GM18520 (cell line): ENCODE results near the gene ACD.

Experiments
- ATAC-seq: cut with Tn5 transposase; IDR thresholded peaks from one replicate; pipeline ENCODE4 v1.9.1; 2021; ENCODE audit not compliant: unreplicated experiment

ACD gene

GRCh38 chr16:67662653-67663010 is 2.6 kb upstream of the ACD start:
- ATAC-seq, result no peak

- no peak for ATAC-seq
These were observed 2.0 kb upstream of the ACD start for GRCh38 chr16:67661886-67662652.

DNA sequence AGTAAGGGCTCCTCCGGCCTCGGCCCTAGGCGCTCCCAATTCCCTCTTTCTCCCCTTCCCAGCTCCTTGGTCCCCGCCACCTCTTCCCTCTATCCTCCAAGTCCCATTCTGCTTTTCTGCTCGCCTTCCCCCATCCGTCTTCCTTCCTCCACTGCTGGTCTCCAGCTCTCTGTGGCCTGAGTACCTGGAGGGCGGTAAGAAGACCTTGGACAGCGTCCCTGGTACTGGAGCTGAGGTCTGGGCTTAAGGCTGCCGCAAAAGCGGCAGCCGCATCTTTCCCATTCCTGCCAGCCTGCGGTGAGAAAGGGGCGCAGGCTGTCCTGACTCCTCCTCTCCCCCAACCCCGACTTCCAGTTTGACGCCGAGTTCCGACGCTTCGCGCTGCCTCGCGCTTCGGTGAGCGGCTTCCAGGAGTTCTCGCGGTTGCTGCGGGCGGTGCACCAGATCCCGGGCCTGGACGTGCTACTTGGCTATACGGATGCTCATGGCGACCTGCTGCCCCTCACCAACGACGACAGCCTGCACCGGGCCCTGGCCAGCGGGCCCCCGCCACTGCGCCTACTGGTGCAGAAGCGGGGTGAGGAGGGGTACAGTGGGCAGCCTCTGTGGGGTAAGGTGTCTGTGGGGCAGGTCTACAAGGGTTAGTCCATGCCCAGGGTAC is 1.2 kb upstream of the ACD start:
- ATAC-seq, result no peak

DNA sequence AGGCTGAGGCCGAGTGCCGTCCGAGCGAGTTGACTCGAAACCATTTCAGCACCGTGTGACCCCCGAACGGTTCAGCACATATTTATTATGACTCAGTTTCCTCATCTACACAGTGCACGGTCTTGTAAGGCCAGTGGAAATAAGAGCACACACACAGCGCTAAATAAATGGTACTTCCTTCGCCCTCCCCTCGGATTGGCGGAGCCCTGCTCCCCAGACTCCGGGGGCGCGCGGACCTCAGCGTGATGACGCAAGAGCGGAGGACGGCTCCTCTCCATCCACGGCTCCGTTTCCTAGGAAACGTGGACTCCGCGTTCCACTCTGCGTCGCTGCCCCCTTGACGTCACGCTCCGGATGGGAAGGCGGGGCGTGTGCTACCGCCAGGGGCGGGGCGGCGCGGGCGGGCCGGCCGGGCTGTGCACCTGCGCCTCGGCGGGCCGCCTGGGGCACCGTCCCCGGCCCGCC is 536 bp upstream of the ACD start, which contains the start of gene PARD6A:
Gene PARD6A, plus strand, starts transcription at position 397 of the 465 bp plus-strand sequence. CDS start 79 bp downstream, outside the sequence.
- peak; percentile 58 for ATAC-seq

GRCh38 chr16:67658849-67659674 is 998 bp downstream of the ACD start:
- ATAC-seq, result no peak

GRCh38 chr16:67657751-67658518 is 2.1 kb downstream of the ACD start:
- no peak for ATAC-seq

GRCh38 chr16:67657017-67657608 is 2.9 kb downstream of the ACD start:
- no peak for ATAC-seq

DNA sequence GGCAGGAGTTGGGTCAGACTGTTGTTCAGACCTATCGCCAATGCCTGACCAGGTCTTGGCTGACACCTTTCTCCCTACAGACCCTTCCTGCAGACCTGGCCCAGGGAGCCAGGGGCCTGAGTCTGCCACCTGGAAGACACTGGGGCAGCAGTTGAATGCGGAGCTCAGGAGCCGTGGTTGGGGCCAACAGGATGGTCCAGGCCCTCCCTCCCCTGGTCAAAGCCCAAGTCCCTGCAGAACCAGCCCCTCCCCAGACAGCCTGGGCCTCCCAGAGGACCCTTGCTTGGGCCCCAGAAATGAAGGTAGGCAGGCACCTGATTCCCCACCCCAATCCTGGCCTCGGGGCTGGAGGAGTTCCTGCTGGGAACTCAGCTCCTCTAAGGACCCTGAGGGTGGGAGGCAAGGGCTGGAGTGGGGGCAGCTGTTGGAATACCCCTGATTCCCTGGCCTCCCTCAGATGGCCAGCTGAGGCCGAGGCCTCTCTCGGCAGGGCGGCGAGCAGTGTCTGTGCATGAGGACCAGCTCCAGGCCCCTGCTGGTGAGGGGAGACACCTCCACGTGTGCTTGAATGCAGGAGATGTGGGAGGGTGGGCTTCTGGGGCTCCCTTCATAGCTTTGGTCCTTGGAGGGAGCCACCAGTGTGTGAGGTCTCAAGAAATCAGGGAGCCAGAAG is 3.6 kb downstream of the ACD start:
- no peak for ATAC-seq

- ATAC-seq, result no peak
These were observed 4.7 kb downstream of the ACD start for GRCh38 chr16:67655363-67655762.

DNA sequence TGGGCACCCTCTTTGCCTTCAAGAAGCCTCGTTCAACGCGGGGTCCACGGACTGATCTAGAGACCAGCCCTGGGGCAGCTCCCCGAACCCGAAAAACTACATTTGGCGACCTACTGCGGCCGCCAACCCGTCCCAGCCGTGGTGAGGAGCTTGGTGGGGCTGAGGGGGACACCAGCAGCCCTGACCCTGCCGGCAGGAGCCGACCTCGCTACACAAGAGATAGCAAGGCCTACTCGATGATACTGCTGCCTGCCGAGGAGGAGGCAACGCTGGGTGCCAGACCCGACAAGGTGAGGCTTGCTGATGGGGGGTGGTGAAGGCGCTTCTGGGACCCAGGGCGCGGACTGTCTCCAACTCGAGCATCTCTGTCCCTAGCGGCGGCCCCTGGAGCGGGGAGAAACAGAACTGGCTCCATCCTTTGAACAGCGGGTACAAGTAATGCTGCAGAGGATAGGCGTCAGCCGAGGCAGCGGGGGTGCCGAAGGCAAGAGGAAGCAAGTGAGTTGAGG is 5.6 kb downstream of the ACD start:
- ATAC-seq, result no peak

GRCh38 chr16:67653789-67654402 is 6.2 kb downstream of the ACD start:
- no peak for ATAC-seq

GRCh38 chr16:67653128-67653788 is 6.8 kb downstream of the ACD start:
- no peak for ATAC-seq

DNA sequence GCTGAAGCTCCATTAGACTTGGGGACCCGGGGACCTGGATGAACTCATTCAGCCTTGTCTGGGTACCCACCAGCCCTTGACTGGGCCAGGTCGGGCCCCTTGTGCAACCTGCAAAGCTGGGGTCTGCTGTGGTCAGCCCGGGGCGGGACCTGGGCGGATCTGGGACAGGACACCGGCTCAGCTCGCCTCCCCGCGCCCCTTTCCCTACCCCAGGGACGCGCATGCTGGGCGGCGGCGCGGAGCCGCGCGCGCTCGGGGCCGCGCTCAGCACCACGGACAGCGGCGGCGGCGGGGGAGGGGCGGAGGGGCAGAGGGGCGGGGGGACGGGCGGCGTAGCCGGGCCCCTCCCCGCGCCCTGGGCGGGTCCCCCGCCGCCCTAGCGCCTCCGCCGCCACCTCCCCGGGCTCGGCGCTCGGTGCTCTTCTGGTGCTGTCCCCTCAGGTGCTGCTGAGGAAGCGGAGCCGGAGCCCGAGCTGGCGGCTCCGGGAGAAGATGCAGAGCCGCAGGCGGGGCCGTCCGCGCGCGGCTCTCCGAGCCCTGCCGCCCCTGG is 7.4 kb downstream of the ACD start:
- ATAC-seq, result no peak

DNA sequence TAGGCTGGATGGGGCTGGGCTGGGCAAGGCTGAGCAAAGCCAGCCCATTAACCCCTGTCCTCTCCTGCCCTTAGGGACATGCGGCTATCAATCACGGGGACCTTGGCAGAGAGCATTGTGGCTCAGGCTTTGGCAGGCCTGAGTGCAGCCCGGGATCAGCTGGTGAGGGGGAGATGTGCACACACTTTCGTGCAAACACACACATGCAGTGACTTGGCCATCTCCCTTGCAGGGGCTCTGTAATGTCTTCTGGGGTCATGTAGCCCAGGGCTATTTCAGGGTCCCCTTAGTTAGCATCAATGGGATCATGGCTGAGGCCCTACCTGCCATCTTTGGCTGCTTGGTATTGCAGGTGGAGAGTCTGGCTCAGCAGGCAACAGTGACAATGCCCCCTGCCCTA is 8.2 kb downstream of the ACD start:
- ATAC-seq, result no peak

DNA sequence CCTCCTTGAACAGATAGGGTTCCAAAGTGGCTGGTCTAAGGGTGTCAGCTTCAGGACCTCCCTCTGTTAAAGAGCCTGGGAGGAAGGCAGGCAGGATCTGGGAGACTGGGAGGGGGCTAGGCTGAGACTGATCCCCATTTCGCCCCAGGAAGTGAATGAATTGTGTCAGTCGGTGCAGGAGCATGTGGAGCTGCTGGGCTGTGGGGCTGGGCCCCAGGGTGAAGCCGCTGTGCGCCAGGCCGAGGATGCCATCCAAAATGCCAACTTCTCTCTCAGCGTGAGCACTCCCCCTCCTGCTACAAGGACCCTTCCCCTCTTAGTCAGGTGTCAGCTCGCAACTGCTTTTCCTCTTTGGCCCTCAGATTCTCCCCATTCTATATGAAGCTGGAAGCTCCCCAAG is 9.0 kb downstream of the ACD start:
- no peak for ATAC-seq

GRCh38 chr16:67650023-67650422 is 10.0 kb downstream of the ACD start:
- no peak for ATAC-seq

DNA sequence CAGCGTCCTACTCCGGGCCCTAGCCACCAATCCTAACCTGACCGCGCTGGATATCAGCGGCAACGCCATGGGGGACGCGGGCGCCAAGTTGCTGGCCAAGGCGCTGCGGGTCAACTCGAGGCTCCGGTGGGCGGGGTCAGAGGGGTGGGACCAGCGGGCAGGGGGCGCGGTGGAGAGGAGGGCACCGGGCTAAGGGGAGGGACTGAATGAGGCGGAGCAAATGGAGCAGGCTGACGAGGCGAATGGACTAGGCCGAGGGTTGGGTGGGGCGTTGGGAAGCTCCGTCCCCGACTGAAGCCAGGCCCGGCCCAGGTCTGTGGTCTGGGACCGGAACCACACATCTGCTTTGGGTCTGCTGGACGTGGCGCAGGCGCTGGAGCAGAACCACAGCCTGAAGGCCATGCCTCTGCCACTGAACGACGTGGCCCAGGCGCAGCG is 10.5 kb downstream of the ACD start:
- ATAC-seq, result no peak

GRCh38 chr16:67648764-67649407 is 11.2 kb downstream of the ACD start:
- no peak for ATAC-seq
